Measurements from ENCODE around the gene JDP2.

The JDP2 gene

DNA sequence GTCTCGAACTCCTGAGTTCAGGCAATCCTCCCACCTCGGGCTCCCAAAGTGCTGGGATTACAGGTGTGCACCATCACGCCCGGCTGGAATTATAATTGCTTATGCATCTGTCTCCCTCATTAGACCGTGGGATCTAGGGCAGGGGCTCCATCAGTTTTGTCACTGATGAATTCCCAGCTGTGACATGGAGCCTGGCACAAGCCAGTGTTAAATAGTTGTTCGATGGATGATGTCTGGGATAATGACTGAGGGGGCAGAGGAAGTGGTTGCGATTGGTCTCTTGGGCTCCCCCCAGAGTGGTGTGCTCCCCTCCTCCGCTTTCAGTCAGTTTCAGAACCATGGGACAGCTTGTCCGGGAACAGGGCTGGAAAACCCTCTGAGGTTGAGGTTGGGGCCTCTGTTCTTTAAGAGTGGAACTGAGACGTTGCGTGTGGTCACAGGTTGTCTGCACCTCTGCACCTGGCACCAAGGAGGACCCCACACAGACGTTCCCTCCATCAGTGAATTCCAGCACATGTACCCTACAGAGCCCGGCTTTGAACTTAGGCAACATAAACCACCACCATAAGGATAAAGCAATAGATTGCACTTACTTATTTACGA, 63.7 kb downstream of the JDP2 start:
- no peak for DNase-seq

DNA sequence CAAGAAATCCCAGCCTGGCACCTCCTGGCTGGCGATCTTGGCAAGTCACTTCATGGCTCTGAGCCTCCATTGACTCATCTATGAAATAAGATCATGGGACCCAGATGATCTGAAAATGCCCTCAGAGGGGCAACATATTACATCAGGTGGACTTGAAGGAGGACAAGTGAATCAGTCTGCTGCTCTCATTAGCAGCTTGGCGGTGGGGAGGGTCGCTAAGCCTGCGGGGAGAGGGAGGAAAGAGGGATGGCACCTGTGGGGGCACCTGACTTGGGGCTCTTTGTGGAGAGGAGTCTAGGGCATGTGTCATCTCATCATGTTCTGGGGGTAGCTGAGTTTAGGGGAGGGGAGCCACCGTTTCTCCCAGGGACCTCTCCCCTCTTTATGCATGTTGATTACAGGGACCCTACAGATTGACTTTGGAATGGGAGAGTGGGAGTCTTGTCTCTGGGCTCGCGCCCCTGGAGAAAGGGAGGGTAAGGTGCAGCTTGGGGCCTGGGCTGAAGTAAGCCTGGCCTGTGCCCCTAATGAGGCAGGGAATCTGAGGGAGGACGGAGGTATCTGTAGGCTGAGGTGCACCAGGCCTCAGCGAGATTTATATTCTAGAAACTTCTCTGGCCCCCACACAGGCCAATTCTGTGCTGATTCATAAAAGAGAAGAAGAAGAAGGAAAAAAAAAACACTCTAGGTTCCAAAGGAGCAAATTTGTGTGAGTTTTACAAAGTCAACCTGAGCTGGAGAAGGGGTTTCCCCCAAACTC, 65.2 kb downstream of the JDP2 start:
- no peak for DNase-seq

DNA sequence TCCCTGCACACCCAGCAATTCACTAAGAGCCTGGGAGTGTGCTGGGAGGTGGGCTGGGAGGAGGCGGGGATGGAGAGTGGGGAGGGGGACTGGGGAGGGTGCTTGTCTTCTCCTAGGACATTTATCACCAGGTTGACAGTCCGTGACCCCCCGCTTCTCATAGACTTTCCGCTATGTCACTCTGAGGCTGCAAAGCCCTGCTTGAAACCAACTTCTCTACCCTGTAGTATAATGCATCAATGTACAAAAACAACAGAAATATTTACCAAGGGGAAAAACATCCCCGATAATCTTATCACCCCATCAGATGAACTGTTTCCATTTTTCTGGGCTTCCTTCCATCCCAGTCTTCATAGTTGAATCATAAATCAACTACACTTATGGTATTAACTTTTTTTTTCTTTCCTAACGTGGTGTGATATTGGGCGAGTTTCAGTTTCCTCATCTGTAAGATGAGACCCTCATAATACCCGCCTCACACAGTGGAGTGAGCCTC, 65.8 kb downstream of the JDP2 start:
- no peak for DNase-seq

DNA sequence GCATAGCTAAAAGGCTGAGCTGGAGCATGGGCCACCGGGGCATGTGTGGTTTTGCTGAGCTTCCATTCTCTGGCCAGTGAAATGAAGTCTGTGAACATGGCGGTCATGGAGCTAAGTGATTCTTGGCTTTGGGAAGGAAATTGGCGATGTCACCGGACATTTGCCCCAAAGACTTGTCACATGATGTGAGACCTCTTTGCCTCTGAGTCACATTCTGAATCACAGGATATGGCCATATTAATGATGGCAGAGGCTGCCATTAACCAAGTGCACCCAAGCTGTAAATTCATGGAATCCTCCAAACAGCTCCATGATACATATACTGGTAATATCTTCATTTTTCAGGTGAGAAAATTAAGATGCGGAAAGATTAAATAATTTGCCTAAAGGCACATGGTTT, 67.1 kb downstream of the JDP2 start:
- no peak for DNase-seq

DNA sequence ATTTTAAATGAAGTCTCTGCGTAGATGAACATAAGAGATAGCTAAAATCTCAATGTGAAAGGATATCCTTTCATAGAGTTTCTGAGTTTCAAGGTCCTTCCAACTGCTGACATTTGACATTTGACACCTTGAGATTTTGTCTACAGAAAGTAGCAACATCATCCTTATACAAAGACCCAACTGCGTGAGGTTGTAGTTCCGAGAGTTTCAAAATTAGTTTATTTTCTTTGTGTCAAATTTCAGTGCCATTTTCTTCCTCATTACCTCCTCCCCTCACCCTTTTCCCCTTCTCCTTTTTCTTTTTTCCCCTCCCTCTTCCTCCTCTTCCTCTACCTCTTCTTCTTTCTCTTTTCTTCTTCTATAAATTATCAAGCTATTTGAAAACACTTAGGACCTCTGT, 67.6 kb downstream of the JDP2 start:
- no peak for DNase-seq

DNA sequence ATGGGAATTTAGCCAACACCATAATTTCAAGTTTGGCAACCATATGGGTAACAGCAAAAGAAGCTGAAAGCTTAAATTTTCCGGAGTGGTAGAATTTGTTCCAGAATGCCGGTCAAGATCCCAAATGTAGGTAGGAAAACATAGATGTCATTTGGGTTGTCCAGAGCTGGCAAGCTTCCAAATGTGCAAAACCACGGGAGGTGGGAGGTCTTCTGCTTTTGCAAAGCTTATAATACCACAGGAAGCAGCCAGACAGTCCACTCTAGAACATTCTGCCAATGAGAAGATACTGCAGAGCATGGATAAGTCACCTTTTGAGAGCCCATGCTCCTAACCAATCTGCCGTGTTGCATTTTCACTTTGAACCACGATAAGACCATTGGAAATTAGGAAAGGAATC, 68.1 kb downstream of the JDP2 start:
- DNase-seq, result no peak

DNA sequence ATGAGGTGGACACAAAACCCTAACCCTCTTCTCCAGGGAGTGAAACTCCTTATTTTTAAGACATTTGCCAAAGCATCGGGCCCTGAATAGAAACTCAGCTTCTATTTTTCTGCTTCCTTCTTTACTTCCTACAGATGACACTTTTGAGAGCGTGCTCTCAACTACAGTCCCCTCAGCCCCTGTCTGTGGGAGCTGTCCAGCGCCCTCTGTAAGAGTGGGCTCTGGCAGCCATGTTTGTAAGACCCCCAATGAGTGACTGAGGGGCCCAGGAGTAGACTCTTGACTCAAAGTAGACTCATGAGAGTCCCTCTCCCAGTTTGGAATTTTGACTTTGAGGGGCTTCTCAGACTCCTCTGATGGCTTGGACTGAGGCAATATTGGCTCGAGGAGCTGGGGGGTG, 68.9 kb downstream of the JDP2 start:
- DNase-seq, result no peak

DNA sequence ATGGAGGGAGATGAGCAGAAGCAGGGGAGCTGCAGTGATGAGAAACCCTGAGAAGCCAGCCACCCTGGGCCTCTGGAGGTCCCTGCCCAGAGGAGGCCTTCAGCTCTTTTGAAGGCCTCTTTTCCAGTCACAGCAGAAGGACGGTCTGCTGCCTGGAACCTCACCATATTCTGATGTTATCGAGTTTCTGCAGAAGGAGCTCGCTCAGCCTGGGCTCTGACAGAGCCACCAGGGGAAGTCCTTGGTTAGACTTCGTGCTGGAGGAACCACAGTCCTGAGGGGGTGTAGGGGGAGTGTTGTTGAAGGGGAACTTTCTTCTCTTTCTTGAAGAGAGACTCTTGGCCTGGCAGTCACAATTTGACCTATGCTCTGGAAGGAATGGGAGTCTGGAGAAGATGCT, 69.4 kb downstream of the JDP2 start:
- no peak for DNase-seq

DNA sequence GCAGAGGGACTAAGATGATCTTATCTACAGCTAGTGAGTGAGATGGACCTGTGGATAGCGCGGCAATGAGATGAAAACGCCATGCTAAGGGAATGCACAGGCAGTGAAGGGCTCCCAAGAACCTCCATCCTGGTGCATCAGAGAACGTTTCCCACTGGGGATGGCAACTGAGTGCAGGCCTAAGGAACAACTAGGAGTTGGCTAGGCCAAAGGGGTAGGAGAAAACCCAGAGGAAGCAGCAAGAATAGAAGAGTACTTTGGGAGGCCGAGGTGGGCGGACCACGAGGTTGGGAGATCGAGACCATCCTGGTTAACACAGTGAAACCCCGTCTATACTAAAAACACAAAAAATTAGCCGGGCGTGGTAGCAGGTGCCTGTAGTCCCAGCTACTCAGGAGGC, 69.9 kb downstream of the JDP2 start:
- no peak for DNase-seq

DNA sequence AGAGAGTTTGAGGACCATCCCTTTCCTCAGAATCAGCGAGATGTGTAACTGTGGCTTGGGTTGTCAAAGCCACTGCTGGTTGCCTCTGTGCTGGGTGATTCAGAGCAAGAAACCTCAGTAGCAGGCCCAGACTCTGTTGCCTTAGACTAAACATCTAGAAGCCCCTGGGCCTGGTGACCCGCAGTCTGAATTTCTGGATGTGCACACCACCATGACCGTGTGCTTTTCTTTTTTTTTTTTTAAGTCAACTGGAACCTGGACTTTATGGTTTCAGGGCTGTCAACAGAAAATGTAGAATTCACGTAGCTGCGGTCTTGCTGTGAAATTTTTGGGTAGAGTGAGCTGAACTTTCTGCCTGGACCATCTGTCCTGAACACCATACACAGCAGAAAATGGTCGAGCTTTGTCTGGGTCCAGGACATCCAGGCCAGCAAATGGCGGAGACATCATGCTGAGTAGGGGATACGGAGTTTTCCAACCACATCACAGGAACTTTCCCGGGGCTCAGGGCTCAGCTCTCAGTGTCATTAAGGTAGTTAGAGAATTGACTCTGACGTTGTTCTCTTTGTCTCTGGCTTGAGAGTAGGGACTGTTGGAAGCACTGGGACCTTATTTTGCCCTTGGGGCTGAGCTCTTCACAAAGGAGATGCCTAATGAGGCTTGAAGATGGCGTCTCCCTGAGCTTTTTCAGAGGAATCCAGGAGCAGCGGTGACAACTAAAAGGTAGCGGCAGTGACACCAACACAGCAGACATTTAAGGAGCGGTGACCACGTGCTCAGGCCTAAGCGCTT, 71.5 kb downstream of the JDP2 start:
- no peak for DNase-seq

DNA sequence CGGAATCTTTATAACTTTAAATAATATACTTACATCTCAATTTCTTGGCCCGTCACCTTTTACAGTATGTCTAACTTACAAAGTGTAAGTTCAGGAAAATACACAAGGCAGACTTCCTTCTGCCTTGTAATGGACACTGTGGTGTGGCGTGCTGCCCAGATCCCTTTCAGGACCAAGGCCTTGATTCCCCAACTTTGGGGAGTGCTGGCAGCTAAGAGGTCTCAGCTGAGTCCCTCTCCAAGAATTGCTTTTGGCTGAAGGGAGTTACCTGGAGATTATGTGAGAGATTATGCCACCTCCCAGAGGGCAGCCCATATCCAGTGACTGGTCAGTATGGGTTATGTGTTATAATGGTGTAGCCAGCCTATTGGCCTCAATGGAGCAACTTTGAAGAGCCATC, 73.3 kb downstream of the JDP2 start:
- DNase-seq, result no peak

DNA sequence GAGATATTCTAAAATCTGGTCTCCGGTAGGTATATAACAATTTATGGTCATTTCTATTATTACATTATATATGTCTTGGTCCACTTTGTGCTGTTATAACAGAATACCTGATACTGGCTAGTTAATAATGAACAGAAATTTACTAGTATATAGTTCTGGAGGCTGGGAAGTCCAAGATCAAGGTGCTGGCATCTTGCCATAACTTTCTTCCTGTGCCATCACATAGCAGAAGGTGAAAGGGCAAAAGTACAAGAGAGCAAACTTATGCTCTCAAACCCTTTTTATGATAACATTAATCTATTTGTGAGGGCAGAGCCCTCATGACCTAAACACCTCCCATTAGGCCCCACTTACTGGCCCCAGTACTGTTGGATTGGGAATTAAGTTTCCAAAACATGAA, 76.6 kb downstream of the JDP2 start:
- no peak for DNase-seq

DNA sequence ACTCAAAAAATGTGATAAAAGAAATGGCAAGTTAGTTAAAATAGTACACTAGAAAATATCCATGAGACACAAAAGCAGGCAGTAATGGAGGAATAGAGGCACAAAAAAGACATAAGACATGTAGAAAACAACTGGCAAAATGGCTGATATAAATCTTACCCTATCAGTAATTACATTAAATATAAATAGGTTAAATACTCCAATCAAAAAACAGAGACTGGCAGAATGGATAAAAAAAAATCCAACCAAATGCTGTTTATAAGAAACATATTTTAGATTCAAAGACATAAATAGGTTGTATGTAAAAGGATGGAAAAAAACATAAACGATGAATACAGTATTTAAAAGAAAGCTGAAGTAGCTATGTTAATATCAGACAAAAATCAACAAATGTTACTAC, 79.1 kb downstream of the JDP2 start:
- no peak for DNase-seq

DNA sequence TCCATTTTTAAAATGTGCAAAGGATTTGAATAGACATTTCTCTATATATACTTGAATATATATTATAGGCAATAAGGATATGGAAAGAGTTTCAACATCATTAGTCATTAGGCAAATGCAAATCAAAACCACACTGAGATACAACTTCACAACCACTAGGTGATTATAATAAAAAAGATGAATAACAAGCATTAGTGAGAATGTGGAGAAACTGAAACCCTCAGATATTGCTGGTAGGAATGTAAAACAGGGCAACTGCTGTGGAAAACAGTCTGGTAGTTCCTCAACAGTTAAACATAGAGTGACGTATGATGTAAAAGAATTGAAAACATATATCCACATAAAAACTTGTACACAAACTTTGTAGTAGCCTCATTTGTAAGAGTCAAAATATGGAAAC, 82.7 kb downstream of the JDP2 start:
- DNase-seq, result no peak

DNA sequence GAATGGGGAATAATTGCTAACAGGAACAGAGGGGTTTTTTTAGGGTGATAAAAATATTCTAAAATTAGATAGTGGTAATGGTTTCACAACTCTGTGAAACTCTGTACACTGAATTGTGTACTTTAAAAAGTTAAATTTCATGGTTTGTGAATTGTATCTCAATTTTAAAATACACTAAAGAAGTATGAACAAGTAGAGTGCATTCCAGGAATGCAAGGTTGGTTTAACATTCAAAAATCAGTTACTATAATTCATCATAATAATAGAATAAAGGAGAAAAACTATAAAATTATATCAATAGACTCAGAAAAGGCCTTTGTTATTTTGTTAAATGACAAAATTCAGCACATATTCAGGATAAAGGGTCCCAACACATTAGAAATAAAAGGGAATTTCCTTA, 83.4 kb downstream of the JDP2 start:
- DNase-seq, result no peak

DNA sequence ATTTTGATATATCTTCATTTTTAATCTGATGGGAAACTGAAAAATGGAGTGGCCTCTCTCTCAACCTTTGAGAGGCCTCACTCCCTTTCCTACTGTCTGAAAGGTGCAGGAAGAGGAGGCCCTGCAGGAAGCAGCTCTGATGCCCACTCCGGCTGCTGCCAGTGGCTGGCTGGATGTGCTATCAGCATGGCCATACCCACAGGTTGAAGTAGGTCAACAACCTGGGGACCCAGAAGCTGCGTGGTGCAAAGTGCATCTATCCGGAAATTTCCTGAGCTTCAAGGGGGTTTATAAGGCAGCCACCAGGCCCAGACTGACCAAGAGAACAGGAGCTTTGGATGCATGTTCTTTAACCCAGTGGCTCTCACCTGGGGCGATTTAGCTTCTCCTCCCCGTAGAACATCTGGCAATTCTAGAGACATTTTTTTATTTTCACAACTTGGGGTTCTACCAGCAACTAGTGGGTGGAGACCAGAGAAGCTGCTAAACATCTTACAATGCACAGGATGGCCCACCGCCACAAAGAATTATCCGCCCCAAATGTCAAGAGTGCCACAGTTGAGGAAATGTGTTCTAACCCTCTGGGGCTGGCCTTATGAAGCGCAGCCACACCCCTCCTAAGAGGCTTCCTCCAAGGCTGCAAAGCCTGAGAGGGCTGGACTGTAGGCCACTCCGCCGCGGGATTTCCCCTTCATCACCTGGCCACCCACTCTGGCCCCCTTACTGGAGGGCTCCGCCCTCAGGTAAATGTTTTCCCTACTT, 86.3 kb downstream of the JDP2 start:
- no peak for DNase-seq

DNA sequence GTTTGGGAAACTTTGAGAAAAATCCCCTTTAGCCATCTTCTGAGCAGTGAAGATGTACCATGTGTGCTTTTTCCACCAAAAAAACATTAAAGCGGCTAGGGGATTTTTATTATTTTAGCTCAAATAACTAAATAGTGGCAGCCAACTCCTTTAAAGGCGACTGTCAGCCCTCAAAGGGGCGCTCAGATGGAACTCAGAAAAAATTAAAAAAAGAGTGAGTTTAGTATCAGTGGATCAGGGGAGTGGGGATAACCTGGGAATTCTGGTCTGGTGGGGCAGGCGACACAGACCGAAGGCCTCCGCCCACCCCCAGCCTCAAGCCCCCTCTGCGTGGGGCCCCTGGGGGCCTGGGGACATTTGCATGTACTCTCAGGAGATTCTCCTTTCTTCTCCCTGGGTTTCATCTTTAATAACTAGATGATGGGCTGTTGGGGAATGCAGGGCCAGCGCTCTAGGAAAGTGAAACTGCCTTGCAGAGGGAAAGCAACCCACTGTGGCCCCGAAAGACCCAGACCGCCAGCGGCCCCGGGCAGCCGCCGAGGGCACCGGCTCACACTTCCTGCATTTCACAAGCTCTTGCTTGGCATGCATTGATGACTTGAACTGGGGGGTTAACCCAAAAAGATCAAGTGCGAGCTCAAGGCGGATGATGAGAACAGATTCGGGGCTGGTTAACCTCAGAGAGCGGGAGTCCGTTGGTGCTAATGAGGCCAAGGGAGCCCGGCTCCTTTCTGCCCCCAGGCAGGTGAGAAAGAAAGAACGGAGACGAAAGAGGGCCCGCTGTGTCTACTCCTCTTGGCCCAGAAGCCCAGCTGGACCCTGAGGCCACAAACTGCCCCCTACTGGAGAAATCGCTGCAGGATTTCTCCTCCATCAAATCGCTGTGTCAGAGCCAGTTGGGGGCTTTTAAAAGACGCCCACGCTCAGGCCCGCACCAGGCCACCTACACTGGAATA, 87.1 kb downstream of the JDP2 start:
- no peak for DNase-seq

DNA sequence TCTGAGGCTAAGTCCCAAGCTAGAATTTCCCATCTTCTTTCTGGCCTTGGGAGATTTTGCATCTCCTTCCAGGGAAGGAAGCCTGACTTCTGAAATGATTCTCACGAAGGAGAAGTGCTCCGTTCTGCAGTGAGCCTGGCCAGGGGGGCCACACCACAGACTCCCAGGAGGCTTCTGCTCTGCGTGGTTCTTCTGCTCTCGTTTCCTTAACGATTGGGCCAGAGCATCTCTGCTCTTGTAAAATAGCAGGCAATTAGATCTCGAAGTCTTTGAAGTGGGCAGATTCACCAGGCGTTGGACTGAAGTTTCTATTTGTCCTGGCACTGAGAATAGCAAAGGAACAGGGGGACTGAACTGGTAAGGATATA, 87.8 kb downstream of the JDP2 start:
- DNase-seq, result no peak

DNA sequence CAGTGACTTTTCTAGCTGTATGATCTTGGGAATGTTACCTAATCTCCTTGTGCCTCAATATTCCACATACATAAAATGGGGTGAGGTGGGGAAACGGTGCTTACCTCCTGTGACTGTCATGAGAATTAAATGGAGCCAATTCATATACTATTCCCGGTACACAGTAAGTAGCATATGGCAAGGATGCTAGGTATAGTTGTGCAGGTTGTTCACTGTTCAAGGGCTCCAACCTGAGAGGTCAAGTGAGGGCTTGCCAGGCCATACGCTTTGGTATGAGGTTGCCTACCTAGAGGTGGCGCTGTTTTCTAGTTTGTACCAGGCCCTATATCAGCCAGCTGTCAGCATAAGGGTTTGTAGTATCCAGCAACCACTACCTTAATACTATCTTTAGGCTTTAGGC, 90.8 kb downstream of the JDP2 start:
- DNase-seq, result no peak

DNA sequence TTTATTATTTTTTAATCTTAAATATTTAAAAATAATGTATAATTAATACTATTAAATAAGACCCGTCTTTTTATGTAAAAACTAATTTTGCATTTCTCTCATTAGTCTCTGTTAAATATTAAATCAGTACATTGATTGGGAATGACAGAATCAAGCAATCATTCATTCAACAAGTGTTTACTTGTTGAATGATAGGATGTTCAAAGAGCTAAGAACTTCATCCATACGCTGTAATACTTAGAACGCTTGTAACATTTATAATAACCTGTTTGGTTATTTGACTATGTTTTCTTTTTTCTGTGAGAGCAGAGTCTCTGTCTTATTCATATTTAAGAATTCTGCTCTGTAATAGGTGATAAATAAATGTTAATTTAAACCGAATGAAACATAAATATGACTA, 91.6 kb downstream of the JDP2 start:
- no peak for DNase-seq

DNA sequence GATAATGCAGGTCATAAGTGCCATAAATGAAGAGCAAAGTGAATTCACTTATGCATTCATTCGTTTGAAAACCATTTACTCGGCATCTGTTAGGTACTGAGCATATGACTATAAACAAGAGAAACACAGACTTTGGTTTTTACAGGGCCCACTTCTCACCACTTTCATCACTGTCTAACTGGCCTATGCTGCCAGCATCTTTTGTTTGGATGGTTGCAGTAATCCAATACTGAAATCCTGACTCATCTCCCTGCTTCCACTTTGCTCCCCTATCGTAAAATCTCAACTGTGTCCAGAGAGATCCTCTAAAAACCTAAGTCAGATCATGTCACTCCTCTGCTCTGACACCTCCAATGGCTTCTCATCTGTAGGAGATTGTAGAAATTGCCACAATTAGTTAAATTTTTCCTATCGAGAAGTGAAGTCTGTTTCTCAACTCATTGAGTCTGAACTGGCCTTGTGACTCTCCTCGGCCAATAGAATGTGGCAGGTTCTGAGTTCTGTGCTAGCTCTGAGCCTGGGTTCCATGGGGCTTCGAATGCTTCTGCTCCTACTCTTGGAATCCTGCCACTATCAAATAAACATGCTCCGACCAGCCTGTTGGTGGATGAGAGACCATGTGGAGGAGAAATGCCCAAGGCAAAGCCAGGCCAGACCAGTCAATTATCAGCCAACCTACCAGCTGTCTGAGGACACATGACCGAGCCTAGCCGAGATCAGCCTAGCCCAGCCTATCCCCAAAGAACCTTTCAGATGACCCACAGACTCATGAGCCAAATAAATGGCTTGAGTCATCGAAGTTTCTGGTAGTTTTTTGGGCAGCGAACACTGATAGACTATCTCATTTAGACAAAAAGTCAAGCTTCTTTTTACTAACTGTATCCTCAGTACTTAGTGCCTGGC, 92.3 kb downstream of the JDP2 start:
- no peak for DNase-seq

Data from NCI-H446 (cell line).